ENCODE results near the gene DDB1. TPM values are rescaled to one million over a fixed set of nuclear protein-coding genes. Genes with fewer than 3 reads are reported as not detected.

The DDB1 gene
- total and polyA plus RNA-seq, 10 of the 15 experiments (the other 5 are each of a cell fraction or from before 2014, with no cell fraction given), result 136 to 272 (median 216) TPM

DNA sequence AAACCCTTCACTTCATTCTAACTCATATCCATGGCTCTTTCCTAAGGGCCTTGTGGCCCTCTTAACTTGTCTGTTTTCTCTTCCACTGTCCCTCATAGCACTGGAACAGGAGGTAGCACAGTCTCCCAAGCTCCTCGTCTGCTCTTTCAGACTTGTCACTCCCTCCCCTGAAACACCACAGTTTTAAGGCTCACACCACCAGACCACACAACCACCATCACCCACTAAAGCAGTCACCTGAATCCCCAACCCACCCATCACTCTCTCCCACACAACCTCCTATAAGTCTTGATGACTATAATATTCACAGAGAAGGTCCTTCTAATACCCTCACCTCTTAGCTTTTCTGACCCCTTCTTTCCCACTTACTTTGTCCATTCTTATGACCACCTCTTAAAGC lies 26.7 kb downstream of the DDB1 start:
- ChIA-PET CTCF (no interaction called here), POLR2A (no interaction called here), SMC1A (ENCODE audit: uncharacterized antibody, unreplicated experiment) (interaction anchor here (0.6 kb wide), 1 partner anchor 30 kb away, joined by 3 read pairs; no protein-coding TSS in a partner anchor), RAD21 (ENCODE audit: unreplicated experiment) (no interaction called here)
- no peaks in the 10 kb centered on the region for H3K79me2 ChIP-seq (ENCODE audit: control insufficient read depth, insufficient read depth, low read length)
- in situ Hi-C loops (cut with MboI) (no loop called here), intact Hi-C loops (cut with micrococcal nuclease; ENCODE audit: unreplicated experiment) (no loop called here)
- 100% methylated on average over 1 of the region's 1 CpG for WGBS (ENCODE audit: insufficient coverage, insufficient replicate concordance, low lambda C conversion rate, missing lambda C conversion rate)
- H3K9ac ChIP-seq (ENCODE audit: control insufficient read depth, insufficient read depth, low read length), result no peak overlapping the region
- peaks cover 41 to 50% of the 10 kb centered on the region in 2 experiments for H3K36me3 ChIP-seq (ENCODE audit: control insufficient read depth in 2 of 2, insufficient read depth in 2 of 2, low read length in 1 of 2)
- H3K4me1 ChIP-seq (ENCODE audit: control insufficient read depth, insufficient read depth, low read length), result no peaks in the 10 kb centered on the region
- no peak overlapping the region for H3K27ac ChIP-seq (ENCODE audit: control insufficient read depth, insufficient read depth)
- no peak overlapping the region for H3K4me3 ChIP-seq
- no peak overlapping the region for H3K4me2 ChIP-seq (ENCODE audit: control insufficient read depth, insufficient read depth)
- no peak overlapping the region for H2AFZ ChIP-seq (ENCODE audit: control insufficient read depth, low read depth, low read length)
- no TSS peak for BruUV-seq (replicated peaks)
- no peaks in the 10 kb centered on the region for H4K20me1 ChIP-seq (ENCODE audit: control insufficient read depth, insufficient read depth)
- no peaks in the 10 kb centered on the region for H3K27me3 ChIP-seq (replicated peaks in 1 of 2; ENCODE audit: control insufficient read depth in 2 of 2, insufficient read depth in 2 of 2, low read length in 1 of 2)
- FAIRE-seq (no peak), DNase-seq (ENCODE audit: low read depth, low spot score) (no peak), ATAC-seq (no peak)
- no peaks in the 10 kb centered on the region for H3K9me3 ChIP-seq (replicated peaks; ENCODE audit: control insufficient read depth, insufficient read depth, low read length)
- no peak for TF ChIP-seq ZNF687 (IDR thresholded peaks at IDR 0.05)
- no peak for TF ChIP-seq EGR1 (IDR thresholded peaks at IDR 0.05; ENCODE audit: borderline replicate concordance in 1 of 2, low read depth in 2 of 2, low read length in 2 of 2)
- no peak for TF ChIP-seq NR2F1 (conservative IDR thresholded peaks at IDR 0.05)
- TF ChIP-seq POLR2A (IDR thresholded peaks at IDR 0.05; ENCODE audit: low read depth, low read length), result no peak
- no peak for TF ChIP-seq GATAD2B (conservative IDR thresholded peaks at IDR 0.05; ENCODE audit: low read depth)
- no peak for TF ChIP-seq JUND (IDR thresholded peaks at IDR 0.05; ENCODE audit: low read depth, low read length)
- TF ChIP-seq CREB1 (IDR thresholded peaks at IDR 0.05; ENCODE audit: low read depth), result no peak
- no peak for TF ChIP-seq SKIL (IDR thresholded peaks at IDR 0.05; ENCODE audit: low read depth, poor library complexity, severe bottlenecking)
- no peak for TF ChIP-seq NFYB (IDR thresholded peaks at IDR 0.05; ENCODE audit: insufficient read depth, low read depth, low read length)
- TF ChIP-seq, protein P1, sequence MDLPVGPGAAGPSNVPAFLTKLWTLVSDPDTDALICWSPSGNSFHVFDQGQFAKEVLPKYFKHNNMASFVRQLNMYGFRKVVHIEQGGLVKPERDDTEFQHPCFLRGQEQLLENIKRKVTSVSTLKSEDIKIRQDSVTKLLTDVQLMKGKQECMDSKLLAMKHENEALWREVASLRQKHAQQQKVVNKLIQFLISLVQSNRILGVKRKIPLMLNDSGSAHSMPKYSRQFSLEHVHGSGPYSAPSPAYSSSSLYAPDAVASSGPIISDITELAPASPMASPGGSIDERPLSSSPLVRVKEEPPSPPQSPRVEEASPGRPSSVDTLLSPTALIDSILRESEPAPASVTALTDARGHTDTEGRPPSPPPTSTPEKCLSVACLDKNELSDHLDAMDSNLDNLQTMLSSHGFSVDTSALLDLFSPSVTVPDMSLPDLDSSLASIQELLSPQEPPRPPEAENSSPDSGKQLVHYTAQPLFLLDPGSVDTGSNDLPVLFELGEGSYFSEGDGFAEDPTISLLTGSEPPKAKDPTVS (IDR thresholded peaks at IDR 0.05; ENCODE audit: low read depth, low read length), result no peak
- TF ChIP-seq RELB (IDR thresholded peaks at IDR 0.05; ENCODE audit: low read depth), result no peak
- TF ChIP-seq RBBP5 (conservative IDR thresholded peaks at IDR 0.05), result no peak
- TF ChIP-seq E2F4 (IDR thresholded peaks at IDR 0.05; ENCODE audit: low read depth, low read length), result no peak
- no peak for TF ChIP-seq STAT3 (IDR thresholded peaks at IDR 0.05; ENCODE audit: low read depth, low read length)
- TF ChIP-seq TBL1XR1 (IDR thresholded peaks at IDR 0.05; ENCODE audit: low read depth, low read length), result no peak

Measured in GM12878 (cell line).